Prostate gland (tissue), 2 donors: ENCODE data around the gene TMBIM6. TPM values are rescaled to one million over a fixed set of nuclear protein-coding genes. Genes with fewer than 3 reads are reported as not detected.

Source experiments
- DNase-seq: peaks from one replicate; pipeline ENCODE4 v3.0.0-alpha.2; 2019; ENCODE audit warnings: low spot score
- H3K27ac ChIP-seq, 2 donors: fragments of 200-600 bp; sonication (generic); 2 replicates each; pipeline ENCODE4 v1.5.1; 2017 to 2019
- H3K27me3 ChIP-seq: fragments of 200-600 bp; sonication (generic); replicated peaks from 2 replicates; pipeline ENCODE4 v1.5.1; 2019; ENCODE audit not compliant: insufficient read depth
- H3K36me3 ChIP-seq, 2 donors: fragments of 200-600 bp; sonication (generic); 1 replicate in 1 of 2; 2 replicates in 1 of 2; pipeline versions ENCODE4 v1.5.1 to v1.8.1; 2017 to 2019
- H3K4me1 ChIP-seq: fragments of 200-600 bp; sonication (generic); replicated peaks from 2 replicates; pipeline ENCODE4 v1.5.1; 2019
- H3K4me3 ChIP-seq, 2 donors: fragments of 200-600 bp; sonication (generic); 2 replicates each; pipeline ENCODE4 v1.5.1; 2017 to 2019
- H3K9me3 ChIP-seq: fragments of 200-600 bp; sonication (generic); 2 replicates; pipeline ENCODE4 v1.5.1; 2017
- CTCF ChIP-seq, 4 experiments: fragments of 200-600 bp in 2 of 4; fragments of 450-650 bp in 2 of 4; sonication (generic) in 2 of 4; IDR thresholded peaks; 1 replicate in 3 of 4; 2 replicates in 1 of 4; pipeline ENCODE4 v1.5.1; 2016 to 2019; ENCODE audit warnings: antibody characterized with exemption in 4 of 4, mild to moderate bottlenecking in 2 of 4, moderate library complexity in 2 of 4
- POLR2A ChIP-seq: fragments of 450-650 bp; IDR thresholded peaks from one replicate; pipeline ENCODE4 v1.6.1; 2016; ENCODE audit warnings: antibody characterized with exemption, mild to moderate bottlenecking
- POLR2AphosphoS5 ChIP-seq: sonication (generic); formaldehyde crosslinking; IDR thresholded peaks from one replicate; pipeline ENCODE4 v1.6.1; 2017; ENCODE audit warnings: antibody characterized with exemption
- whole genome bisulfite sequencing: methylation state at CpG from one replicate; pipeline ENCODE4 v1.1.5; 2018; 5-methylcytosine and 5-hydroxymethylcytosine counted together
- intact Hi-C: fragments of 100-400 bp; cut with DNase I; formaldehyde crosslinking; loops from one replicate; pipeline ENCODE4 v1.14.2; 2022
- total RNA-seq, 2 donors: library from RNA; depleted of rRNA; stranded (reverse); fragments of >200 nt; gene quantifications; one replicate each; pipeline ENCODE4 v1.1.0, GENCODE V29; 2016

Gene TMBIM6
- total RNA-seq, 2 donors from 2014 or later: 541 to 778 TPM

DNA sequence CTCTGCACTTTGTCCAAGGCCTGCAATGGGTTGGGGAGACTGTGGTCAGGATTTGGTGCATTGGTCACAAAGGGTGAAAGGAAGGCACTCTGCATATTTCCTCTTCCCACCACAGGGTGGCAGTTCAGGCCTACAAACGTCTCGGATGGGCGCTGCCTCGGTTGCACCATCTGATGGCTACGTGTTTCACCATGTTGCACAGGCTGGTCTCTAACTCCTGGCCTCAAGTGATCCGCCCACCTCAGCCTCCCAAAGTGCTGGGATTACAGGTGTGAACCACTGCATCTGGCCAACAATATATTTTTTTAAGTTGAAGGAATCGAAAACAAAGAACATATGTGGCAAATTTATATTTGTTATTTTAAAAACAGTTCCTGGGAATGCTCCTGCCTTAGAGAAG is 35.1 kb downstream of the TMBIM6 start:
- no peak overlapping the region for H3K27ac ChIP-seq
- intact Hi-C loops: loop anchor here (5.0 to 10.0 kb wide), 2 partner anchors 61 to 298 kb away; no protein-coding TSS in a partner anchor
- no peaks in the 10 kb centered on the region for H3K27me3 ChIP-seq
- H3K9me3 ChIP-seq: no peaks in the 10 kb centered on the region
- DNase-seq: peak; percentile 51
- TF ChIP-seq POLR2A (no peak), CTCF (IDR thresholded peaks at IDR 0.05) (peak in 3 of 4 experiments; percentile 62 to 82 (median 71)), POLR2AphosphoS5 (peak; percentile 24)
- H3K4me3 ChIP-seq: no peak overlapping the region
- WGBS: 15% methylated on average over 7 of the region's 7 CpGs
- no peaks in the 10 kb centered on the region for H3K4me1 ChIP-seq
- H3K36me3 ChIP-seq: no peaks in the 10 kb centered on the region

DNA sequence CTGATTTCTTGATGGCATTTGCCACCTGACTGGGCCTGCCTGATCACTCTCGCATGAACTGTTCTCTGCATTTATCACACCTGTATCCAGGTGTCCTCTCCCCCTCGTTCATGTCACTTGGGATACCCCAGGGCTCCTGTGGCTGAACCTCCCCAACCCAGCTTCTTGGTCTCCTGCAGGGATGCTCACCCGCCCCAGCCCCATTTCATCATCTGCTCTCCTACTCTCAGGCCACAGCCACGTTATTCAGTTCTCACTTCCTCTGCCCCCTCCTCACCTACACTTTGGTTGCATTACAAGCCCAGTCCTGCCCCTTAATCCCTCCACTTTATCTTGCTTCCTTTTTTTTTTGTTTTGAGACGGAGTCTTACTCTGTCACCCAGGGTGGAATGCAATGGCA is 35.5 kb downstream of the TMBIM6 start:
- intact Hi-C loops: loop anchor here (5.0 to 10.0 kb wide), 2 partner anchors 60 to 298 kb away; no protein-coding TSS in a partner anchor
- no peaks in the 10 kb centered on the region for H3K9me3 ChIP-seq
- H3K4me3 ChIP-seq: no peak overlapping the region
- no peak for DNase-seq
- H3K4me1 ChIP-seq: no peaks in the 10 kb centered on the region
- H3K36me3 ChIP-seq: no peaks in the 10 kb centered on the region
- TF ChIP-seq CTCF (IDR thresholded peaks at IDR 0.05) (no peak), POLR2A (no peak), POLR2AphosphoS5 (no peak)
- WGBS: 44% methylated on average over 5 of the region's 5 CpGs
- H3K27me3 ChIP-seq: no peaks in the 10 kb centered on the region
- H3K27ac ChIP-seq: no peak overlapping the region

- TF ChIP-seq CTCF (IDR thresholded peaks at IDR 0.05): no peak
- TF ChIP-seq POLR2AphosphoS5: no peak
- Histone ChIP-seq H3K36me3 (no peaks in the 10 kb centered on the region), H3K27ac (no peak overlapping the region), H3K27me3 (no peaks in the 10 kb centered on the region), H3K9me3 (no peaks in the 10 kb centered on the region), H3K4me3 (no peak overlapping the region), H3K4me1 (no peaks in the 10 kb centered on the region)
- no peak for DNase-seq
- intact Hi-C loops: loop anchor here (5.0 to 10.0 kb wide), 2 partner anchors 60 to 297 kb away; no protein-coding TSS in a partner anchor
- 68% methylated on average over 3 of the region's 3 CpGs for WGBS
Measured at GRCh38 chr12:49777341-49777740, 36.0 kb downstream of the TMBIM6 start.

- 59% methylated on average over 19 of the region's 19 CpGs for WGBS
- intact Hi-C loops: loop anchor here (5.0 to 10.0 kb wide), 2 partner anchors 59 to 297 kb away; no protein-coding TSS in a partner anchor
- DNase-seq: peak; percentile 40
- TF ChIP-seq POLR2A (no peak), CTCF (IDR thresholded peaks at IDR 0.05) (peak; percentile 14 to 77 (median 62)), POLR2AphosphoS5 (peak; percentile 9)
- H3K4me1 ChIP-seq: no peaks in the 10 kb centered on the region
- H3K27me3 ChIP-seq: no peaks in the 10 kb centered on the region
- no peak overlapping the region for H3K27ac ChIP-seq
- H3K9me3 ChIP-seq: no peaks in the 10 kb centered on the region
- no peaks in the 10 kb centered on the region for H3K36me3 ChIP-seq
- H3K4me3 ChIP-seq: no peak overlapping the region
Measured at GRCh38 chr12:49777800-49778748, 36.7 kb downstream of the TMBIM6 start.
